Hepatocyte (in vitro differentiated cells): ENCODE results near the gene C6orf132.

Source experiments
- EZH2 ChIP-seq: fragments of 200-600 bp; sonication (generic); IDR thresholded peaks from 2 replicates; pipeline ENCODE4 v1.6.1; 2016; ENCODE audit warnings: antibody characterized with exemption, mild to moderate bottlenecking, borderline replicate concordance
- TF ChIP-seq, protein P1 (sequence below): fragments of 200-600 bp; sonication (generic); IDR thresholded peaks from 2 replicates; pipeline ENCODE4 v1.5.1; 2016; ENCODE audit warnings: antibody characterized with exemption, mild to moderate bottlenecking; ENCODE audit not compliant: poor library complexity

- TF ChIP-seq, protein P1, sequence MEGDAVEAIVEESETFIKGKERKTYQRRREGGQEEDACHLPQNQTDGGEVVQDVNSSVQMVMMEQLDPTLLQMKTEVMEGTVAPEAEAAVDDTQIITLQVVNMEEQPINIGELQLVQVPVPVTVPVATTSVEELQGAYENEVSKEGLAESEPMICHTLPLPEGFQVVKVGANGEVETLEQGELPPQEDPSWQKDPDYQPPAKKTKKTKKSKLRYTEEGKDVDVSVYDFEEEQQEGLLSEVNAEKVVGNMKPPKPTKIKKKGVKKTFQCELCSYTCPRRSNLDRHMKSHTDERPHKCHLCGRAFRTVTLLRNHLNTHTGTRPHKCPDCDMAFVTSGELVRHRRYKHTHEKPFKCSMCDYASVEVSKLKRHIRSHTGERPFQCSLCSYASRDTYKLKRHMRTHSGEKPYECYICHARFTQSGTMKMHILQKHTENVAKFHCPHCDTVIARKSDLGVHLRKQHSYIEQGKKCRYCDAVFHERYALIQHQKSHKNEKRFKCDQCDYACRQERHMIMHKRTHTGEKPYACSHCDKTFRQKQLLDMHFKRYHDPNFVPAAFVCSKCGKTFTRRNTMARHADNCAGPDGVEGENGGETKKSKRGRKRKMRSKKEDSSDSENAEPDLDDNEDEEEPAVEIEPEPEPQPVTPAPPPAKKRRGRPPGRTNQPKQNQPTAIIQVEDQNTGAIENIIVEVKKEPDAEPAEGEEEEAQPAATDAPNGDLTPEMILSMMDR = no peak
- TF ChIP-seq EZH2 = no peak
These were observed 21.6 kb upstream of the C6orf132 start for GRCh38 chr6:42163981-42164380.
